ENCODE results near the gene ABRACL. TPM values are rescaled to one million over a fixed set of nuclear protein-coding genes. Genes with fewer than 3 reads are reported as not detected.

The ABRACL gene
- total and polyA plus RNA-seq, 2 donors (not counting 3 experiments of a cell fraction or from before 2014, with no cell fraction given): 54.4 to 87.4 TPM

GRCh38 chr6:139006477-139006876 lies 22.1 kb upstream of the ABRACL start:
- DNase-seq (ENCODE audit: low read depth, low spot score) (no peak), FAIRE-seq (no peak)
- ChIA-PET POLR2A (no interaction called here), CTCF (no interaction called here)
- H3K9ac ChIP-seq (replicated peaks; ENCODE audit: extremely low read depth, insufficient read depth, low read length): no peak overlapping the region
- no peak overlapping the region for H2AFZ ChIP-seq (ENCODE audit: low read depth, low read length)
- no peaks in the 10 kb centered on the region for H3K79me2 ChIP-seq (ENCODE audit: control insufficient read depth, insufficient read depth, low read length)
- no TSS peak for BruUV-seq (replicated peaks)
- H3K27ac ChIP-seq (ENCODE audit: insufficient read depth, low read depth, low read length): no peak overlapping the region
- H3K36me3 ChIP-seq (ENCODE audit: control insufficient read depth in 2 of 2, extremely low read depth in 1 of 2, insufficient read depth in 2 of 2, low read length in 2 of 2): no peaks in the 10 kb centered on the region
- intact Hi-C loops (cut with micrococcal nuclease): no loop called here
- TF ChIP-seq MAX (IDR thresholded peaks at IDR 0.05; ENCODE audit: insufficient read depth, insufficient read length) (no peak), EZH2 (IDR thresholded peaks at IDR 0.05; ENCODE audit: borderline replicate concordance, low read depth, low read length, severe bottlenecking) (no peak), MYC (IDR thresholded peaks at IDR 0.05; ENCODE audit: low read depth, low read length) (no peak), JUN (IDR thresholded peaks at IDR 0.05; ENCODE audit: borderline replicate concordance, insufficient read depth, insufficient read length, low read depth) (no peak), POLR2AphosphoS5 (IDR thresholded peaks at IDR 0.05; ENCODE audit: insufficient read depth, low read depth, low read length) (no peak), POLR2A (IDR thresholded peaks at IDR 0.05; ENCODE audit: low read depth, low read length) (no peak), CTCF (IDR thresholded peaks at IDR 0.05; ENCODE audit: extremely low read depth in 1 of 2, insufficient read depth in 1 of 2, low read depth in 1 of 2, low read length in 2 of 2) (no peak), FOS (IDR thresholded peaks at IDR 0.05; ENCODE audit: borderline replicate concordance, insufficient read depth, low read length) (no peak), GATA2 (IDR thresholded peaks at IDR 0.05; ENCODE audit: insufficient read depth, insufficient read length, low read depth, low read length) (no peak)
- no peak overlapping the region for H3K4me3 ChIP-seq (replicated peaks in 1 of 3; ENCODE audit: insufficient read depth in 1 of 3, low read depth in 1 of 3, low read length in 3 of 3)
- no peaks in the 10 kb centered on the region for H3K9me3 ChIP-seq (replicated peaks; ENCODE audit: control insufficient read depth, insufficient read depth, low read length)
- H3K9me1 ChIP-seq (replicated peaks; ENCODE audit: control insufficient read depth, extremely low read depth, insufficient read depth, low read length): no peaks in the 10 kb centered on the region
- no peaks in the 10 kb centered on the region for H4K20me1 ChIP-seq (replicated peaks; ENCODE audit: control insufficient read depth, extremely low read depth, insufficient read depth, low read length)
- H3K27me3 ChIP-seq (ENCODE audit: control insufficient read depth in 2 of 2, insufficient read depth in 2 of 2, low read length in 2 of 2): peaks cover 0 to 3% of the 10 kb centered on the region in 2 experiments
- H3K4me1 ChIP-seq (ENCODE audit: control insufficient read depth, extremely low read depth, insufficient read depth, low read length): no peaks in the 10 kb centered on the region
- no peak overlapping the region for H3K4me2 ChIP-seq (ENCODE audit: insufficient read depth, low read length)
- dilution Hi-C loops (cut with MboI; ENCODE audit: extremely low pct_ligation_motif_present, low sequenced_read_pairs): no loop called here
